Measurements from ENCODE around the gene CRYGN. TPM values are rescaled to one million over a fixed set of nuclear protein-coding genes. Genes with fewer than 3 reads are reported as not detected.

The CRYGN gene
- polyA plus RNA-seq, 1 donor (not counting 4 experiments of a cell fraction or from before 2014, with no cell fraction given) = not detected

DNA sequence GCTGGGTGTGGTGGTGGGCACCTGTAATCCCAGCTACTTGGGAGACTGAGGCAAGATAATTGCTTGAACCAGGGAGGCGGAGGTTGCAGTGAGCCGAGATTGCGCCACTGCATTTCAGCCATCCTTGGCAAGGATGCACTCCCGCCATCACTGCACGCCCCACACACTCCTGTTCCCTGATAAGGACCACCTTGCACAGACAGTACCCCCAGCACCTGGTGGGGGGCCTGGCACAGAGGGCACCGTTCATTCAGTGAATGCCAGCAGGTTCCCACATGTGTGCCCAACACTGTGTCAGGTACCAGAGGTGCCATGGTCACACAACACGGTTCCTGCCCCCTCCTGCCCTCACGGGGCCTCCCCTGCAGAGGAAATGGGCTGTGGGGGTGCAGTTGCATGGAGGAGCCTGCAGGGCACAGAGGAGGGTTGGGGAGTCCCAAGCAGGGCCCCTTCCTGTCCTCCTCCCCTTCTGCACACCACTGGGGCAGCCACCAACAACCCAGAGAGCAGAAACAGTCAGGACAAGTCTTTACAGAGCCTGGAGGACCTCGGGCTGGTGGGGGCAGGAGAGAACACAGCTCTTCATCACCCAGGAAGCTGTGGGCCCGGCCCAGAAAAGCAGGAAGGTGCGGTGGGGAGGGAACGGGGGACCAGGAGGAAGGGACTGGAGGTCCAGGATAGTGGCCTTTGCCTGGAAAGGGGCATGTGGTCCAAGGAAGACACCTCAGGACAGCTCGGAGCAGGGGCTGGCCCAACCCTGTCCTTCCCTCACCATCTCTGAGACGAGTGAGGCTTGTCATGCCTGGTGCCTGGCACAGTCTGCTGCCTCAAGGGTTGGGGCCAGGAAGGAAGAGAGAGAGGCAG, 7.1 kb downstream of the CRYGN start:
- H3K27me3 ChIP-seq (ENCODE audit: control insufficient read depth, extremely low read depth, insufficient read depth, low read length) = no peaks in the 10 kb centered on the region
- no peaks in the 10 kb centered on the region for H4K20me1 ChIP-seq (ENCODE audit: control insufficient read depth, extremely low read depth, insufficient read depth, low read length)
- DNase-seq (ENCODE audit: low read depth, low spot score) (no peak), FAIRE-seq (peak; percentile 13)
- H3K4me1 ChIP-seq (ENCODE audit: control insufficient read depth, extremely low read depth, insufficient read depth, low read length) = peaks cover 8% of the 10 kb centered on the region
- H3K9me3 ChIP-seq (ENCODE audit: control insufficient read depth, low read depth, low read length) = no peaks in the 10 kb centered on the region
- no peak overlapping the region for H3K9ac ChIP-seq (ENCODE audit: control insufficient read depth, extremely low read depth, insufficient read depth, low read length)
- TF ChIP-seq, protein P1, sequence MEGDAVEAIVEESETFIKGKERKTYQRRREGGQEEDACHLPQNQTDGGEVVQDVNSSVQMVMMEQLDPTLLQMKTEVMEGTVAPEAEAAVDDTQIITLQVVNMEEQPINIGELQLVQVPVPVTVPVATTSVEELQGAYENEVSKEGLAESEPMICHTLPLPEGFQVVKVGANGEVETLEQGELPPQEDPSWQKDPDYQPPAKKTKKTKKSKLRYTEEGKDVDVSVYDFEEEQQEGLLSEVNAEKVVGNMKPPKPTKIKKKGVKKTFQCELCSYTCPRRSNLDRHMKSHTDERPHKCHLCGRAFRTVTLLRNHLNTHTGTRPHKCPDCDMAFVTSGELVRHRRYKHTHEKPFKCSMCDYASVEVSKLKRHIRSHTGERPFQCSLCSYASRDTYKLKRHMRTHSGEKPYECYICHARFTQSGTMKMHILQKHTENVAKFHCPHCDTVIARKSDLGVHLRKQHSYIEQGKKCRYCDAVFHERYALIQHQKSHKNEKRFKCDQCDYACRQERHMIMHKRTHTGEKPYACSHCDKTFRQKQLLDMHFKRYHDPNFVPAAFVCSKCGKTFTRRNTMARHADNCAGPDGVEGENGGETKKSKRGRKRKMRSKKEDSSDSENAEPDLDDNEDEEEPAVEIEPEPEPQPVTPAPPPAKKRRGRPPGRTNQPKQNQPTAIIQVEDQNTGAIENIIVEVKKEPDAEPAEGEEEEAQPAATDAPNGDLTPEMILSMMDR (optimal IDR thresholded peaks at IDR 0.05 in 1 of 3, IDR thresholded peaks at IDR 0.05 in 1 of 3, conservative IDR thresholded peaks at IDR 0.05 in 1 of 3; ENCODE audit: extremely low read depth in 1 of 3, insufficient read depth in 2 of 3, low read length in 3 of 3) = peak; percentile 3 to 44 (median 27)
- TF ChIP-seq EZH2 (IDR thresholded peaks at IDR 0.05; ENCODE audit: low read length) = no peak
- no peaks in the 10 kb centered on the region for H3K36me3 ChIP-seq (ENCODE audit: control insufficient read depth in 2 of 2, extremely low read depth in 1 of 2, insufficient read depth in 2 of 2, low read length in 2 of 2)
- H3K4me2 ChIP-seq (ENCODE audit: control insufficient read depth, extremely low read depth, insufficient read depth, low read depth, low read length) = peak overlapping the region; percentile 66
- H2AFZ ChIP-seq (ENCODE audit: control insufficient read depth, low read length) = peak overlapping the region; percentile 97
- dilution Hi-C loops (cut with MboI; ENCODE audit: extremely low pct_ligation_motif_present, low sequenced_read_pairs) = no loop called here
- H3K27ac ChIP-seq (ENCODE audit: control insufficient read depth, insufficient read depth, low read length) = no peak overlapping the region
- H3K9me1 ChIP-seq (ENCODE audit: control insufficient read depth, extremely low read depth, insufficient read depth, low read length) = no peaks in the 10 kb centered on the region
- no peaks in the 10 kb centered on the region for H3K79me2 ChIP-seq (ENCODE audit: control insufficient read depth, insufficient read depth, low read length)
- H3K4me3 ChIP-seq (ENCODE audit: control insufficient read depth in 2 of 3, extremely low read depth in 1 of 3, insufficient read depth in 2 of 3, low read depth in 1 of 3, low read length in 3 of 3) = no peak overlapping the region

DNA sequence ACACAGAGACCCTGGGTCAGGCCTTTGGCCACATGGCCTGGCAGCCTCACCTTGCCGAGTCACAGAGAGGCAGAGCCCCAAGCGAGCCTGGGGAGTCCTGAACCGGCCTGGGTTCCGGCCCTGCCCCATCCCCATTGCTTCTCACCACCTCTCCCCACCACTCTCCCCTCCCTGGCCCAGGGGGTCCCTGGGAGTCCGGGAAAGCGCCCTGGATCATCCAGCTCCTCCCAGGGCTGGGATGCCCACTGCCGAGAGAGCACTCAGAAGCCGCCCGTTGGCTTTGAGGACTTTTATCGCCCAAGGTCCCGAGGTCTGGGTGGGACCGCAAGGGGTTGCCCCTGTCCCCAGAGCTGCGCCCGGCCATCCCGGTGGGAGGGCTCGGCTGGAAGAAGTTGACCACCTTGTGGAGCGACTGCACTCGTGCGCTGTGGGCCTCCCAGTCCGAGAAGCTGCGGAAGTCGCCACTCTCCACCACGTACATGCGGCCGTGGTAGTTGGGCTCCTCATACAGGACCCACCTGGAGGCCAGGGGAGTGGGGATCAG, 8.1 kb downstream of the CRYGN start:
- no peaks in the 10 kb centered on the region for H3K79me2 ChIP-seq (ENCODE audit: control insufficient read depth, insufficient read depth, low read length)
- no peak overlapping the region for H3K4me2 ChIP-seq (ENCODE audit: control insufficient read depth, extremely low read depth, insufficient read depth, low read depth, low read length)
- H3K9me1 ChIP-seq (ENCODE audit: control insufficient read depth, extremely low read depth, insufficient read depth, low read length) = no peaks in the 10 kb centered on the region
- H3K4me1 ChIP-seq (ENCODE audit: control insufficient read depth, extremely low read depth, insufficient read depth, low read length) = peaks cover 8% of the 10 kb centered on the region
- dilution Hi-C loops (cut with MboI; ENCODE audit: extremely low pct_ligation_motif_present, low sequenced_read_pairs) = no loop called here
- H3K4me3 ChIP-seq (ENCODE audit: control insufficient read depth in 2 of 3, extremely low read depth in 1 of 3, insufficient read depth in 2 of 3, low read depth in 1 of 3, low read length in 3 of 3) = no peak overlapping the region
- H2AFZ ChIP-seq (ENCODE audit: control insufficient read depth, low read length) = no peak overlapping the region
- no peaks in the 10 kb centered on the region for H4K20me1 ChIP-seq (ENCODE audit: control insufficient read depth, extremely low read depth, insufficient read depth, low read length)
- no peaks in the 10 kb centered on the region for H3K9me3 ChIP-seq (ENCODE audit: control insufficient read depth, low read depth, low read length)
- DNase-seq (ENCODE audit: low read depth, low spot score) (no peak), FAIRE-seq (no peak)
- TF ChIP-seq EZH2 (IDR thresholded peaks at IDR 0.05; ENCODE audit: low read length) = no peak
- TF ChIP-seq, protein P1 (optimal IDR thresholded peaks at IDR 0.05 in 1 of 3, IDR thresholded peaks at IDR 0.05 in 1 of 3, conservative IDR thresholded peaks at IDR 0.05 in 1 of 3; ENCODE audit: extremely low read depth in 1 of 3, insufficient read depth in 2 of 3, low read length in 3 of 3) = no peak
- H3K27ac ChIP-seq (ENCODE audit: control insufficient read depth, insufficient read depth, low read length) = no peak overlapping the region
- peaks cover 4% of the 10 kb centered on the region for H3K27me3 ChIP-seq (ENCODE audit: control insufficient read depth, extremely low read depth, insufficient read depth, low read length)
- no peaks in the 10 kb centered on the region for H3K36me3 ChIP-seq (ENCODE audit: control insufficient read depth in 2 of 2, extremely low read depth in 1 of 2, insufficient read depth in 2 of 2, low read length in 2 of 2)
- no peak overlapping the region for H3K9ac ChIP-seq (ENCODE audit: control insufficient read depth, extremely low read depth, insufficient read depth, low read length)

Measured in keratinocyte (primary cell).